ENCODE results near the gene IRF3. TPM values are rescaled to one million over a fixed set of nuclear protein-coding genes. Genes with fewer than 3 reads are reported as not detected.
A peak's percentile ranks its signal among the peaks of the same experiment; 100 is the strongest.
"Not testable (repeated sequence)": the region's sequence is repeated elsewhere in the genome, so short reads cannot be mapped to it uniquely, and the experiment has no call there.

IRF3 gene
- total RNA-seq, 1 experiment from 2014 or later = 81.7 TPM

DNA sequence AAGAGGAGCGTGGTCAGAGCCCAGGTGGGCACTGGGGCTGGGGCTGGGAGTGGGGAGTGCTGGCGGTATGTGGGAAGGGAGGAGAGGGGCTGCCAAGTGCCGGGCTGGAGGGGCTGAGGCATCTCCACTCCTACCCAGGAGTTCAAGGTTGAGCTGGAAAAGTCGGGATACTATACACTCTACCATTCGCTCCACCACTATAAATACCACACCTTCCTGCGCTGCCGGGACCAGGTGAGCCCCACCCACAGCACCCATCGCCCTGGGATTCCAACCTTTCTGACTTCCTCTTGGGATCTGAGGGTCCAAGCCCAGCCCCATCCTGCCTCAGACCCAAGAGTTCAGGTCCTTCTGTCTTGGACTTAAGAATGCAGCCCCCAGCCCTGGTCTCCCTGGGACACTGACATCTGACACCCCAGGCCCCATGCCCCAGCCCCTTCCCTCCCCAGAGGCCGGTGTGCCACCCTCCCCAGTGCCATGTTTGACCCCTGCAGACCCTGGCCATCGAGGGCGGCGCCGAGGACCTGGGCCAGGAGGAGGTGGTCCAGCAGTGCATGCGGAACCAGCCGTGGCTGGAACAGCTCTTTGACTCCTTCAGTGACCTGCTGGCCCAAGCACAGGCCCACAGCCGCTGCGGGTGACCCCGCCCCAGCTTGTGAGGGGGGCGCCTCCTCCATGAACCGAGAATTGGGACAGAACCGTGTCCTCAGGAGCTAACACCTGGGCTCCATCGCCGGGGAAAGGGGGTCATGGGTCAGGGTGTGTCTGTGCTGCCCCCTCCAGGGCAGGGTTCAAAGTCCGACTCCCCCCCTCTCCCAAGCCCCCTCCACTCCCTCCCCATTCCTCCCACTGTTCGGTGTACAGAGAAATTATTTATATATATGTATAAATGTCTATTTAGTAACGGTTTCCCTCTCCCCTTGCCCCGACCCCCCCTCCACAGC, 40.4 kb downstream of the IRF3 start:
- Histone ChIP-seq H3K4me1 (ENCODE audit: insufficient read depth, low read length, poor library complexity, severe bottlenecking) (no peaks in the 10 kb centered on the region), H3K36me3 (ENCODE audit: insufficient read depth, low read length, poor library complexity, severe bottlenecking) (peaks cover 34% of the 10 kb centered on the region), H3K27ac (ENCODE audit: low read depth, low read length, poor library complexity, severe bottlenecking) (no peak overlapping the region), H3K9me3 (ENCODE audit: low read depth, low read length, poor library complexity, severe bottlenecking) (no peaks in the 10 kb centered on the region), H3K27me3 (replicated peaks; ENCODE audit: insufficient read depth, low read depth, low read length, poor library complexity) (no peaks in the 10 kb centered on the region), H3K4me3 (ENCODE audit: low read depth, low read length, poor library complexity, severe bottlenecking) (no peak overlapping the region)
- ChIA-PET CTCF (no interaction called here), POLR2A (ENCODE audit: low non-redundant PET) (no interaction called here)
- intact Hi-C loops (cut with micrococcal nuclease; ENCODE audit: unreplicated experiment) = no loop called here
- DNase-seq (ENCODE audit: low spot score) = no peak
- TF ChIP-seq CTCF (conservative IDR thresholded peaks at IDR 0.05; ENCODE audit: low read depth, low read length) (no peak), EZH2 (IDR thresholded peaks at IDR 0.05; ENCODE audit: borderline replicate concordance, low read depth, low read length, poor library complexity, severe bottlenecking) (no peak)
- BruUV-seq (replicated peaks) = TSS peak; percentile 16

DNA sequence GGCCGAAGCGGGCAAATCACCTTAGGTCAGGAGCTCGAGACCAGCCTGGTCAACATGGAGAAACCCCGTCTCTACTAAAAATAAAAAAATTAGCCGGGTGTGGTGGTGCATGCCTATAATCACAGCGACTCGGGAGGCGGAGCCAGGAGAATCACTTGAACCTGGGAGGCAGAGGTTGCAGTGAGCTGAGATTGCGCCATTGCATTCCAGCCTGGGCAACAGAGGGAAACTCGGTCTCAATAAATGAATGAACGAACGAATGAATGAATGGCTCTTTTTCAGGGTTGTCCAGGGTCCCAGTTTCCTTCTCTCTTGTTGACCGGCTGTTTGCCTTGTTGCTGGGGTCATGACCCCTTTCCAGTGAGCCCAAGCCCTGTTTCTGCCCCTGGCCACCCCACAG, 47.8 kb downstream of the IRF3 start:
- POLR2A ChIA-PET (ENCODE audit: low non-redundant PET); H3K27me3 ChIP-seq (replicated peaks; ENCODE audit: insufficient read depth, low read depth, low read length, poor library complexity); BruUV-seq (replicated peaks); DNase-seq (ENCODE audit: low spot score); H3K4me3 ChIP-seq (ENCODE audit: low read depth, low read length, poor library complexity, severe bottlenecking); H3K9me3 ChIP-seq (ENCODE audit: low read depth, low read length, poor library complexity, severe bottlenecking); CTCF ChIA-PET; H3K27ac ChIP-seq (ENCODE audit: low read depth, low read length, poor library complexity, severe bottlenecking); intact Hi-C loops (cut with micrococcal nuclease; ENCODE audit: unreplicated experiment); H3K4me1 ChIP-seq (ENCODE audit: insufficient read depth, low read length, poor library complexity, severe bottlenecking): not testable (repeated sequence)
- peaks cover 62% of the 10 kb centered on the region for H3K36me3 ChIP-seq (ENCODE audit: insufficient read depth, low read length, poor library complexity, severe bottlenecking)

DNA sequence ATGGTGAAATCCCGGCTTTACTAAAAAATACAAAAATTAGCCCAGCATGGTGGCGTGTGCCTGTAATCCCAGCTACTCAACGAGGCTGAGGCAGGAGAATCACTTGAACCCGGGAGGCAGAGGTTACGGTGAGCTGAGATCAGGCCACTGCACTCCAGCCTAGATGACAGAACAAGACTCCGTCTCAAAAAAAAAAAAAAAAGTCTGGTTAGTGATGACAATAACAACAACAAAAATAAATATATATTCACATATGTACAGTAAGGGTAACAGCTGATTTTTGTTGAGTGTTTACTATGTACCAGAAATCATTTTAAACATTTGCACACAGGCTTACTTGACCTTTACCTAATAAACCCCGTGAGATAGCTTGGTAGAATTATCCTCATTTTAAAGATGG, 48.7 kb downstream of the IRF3 start:
- intact Hi-C loops (cut with micrococcal nuclease; ENCODE audit: unreplicated experiment) = no loop called here
- BruUV-seq (replicated peaks) = no TSS peak
- H3K4me3 ChIP-seq (ENCODE audit: low read depth, low read length, poor library complexity, severe bottlenecking) = no peak overlapping the region
- TF ChIP-seq EZH2 (IDR thresholded peaks at IDR 0.05; ENCODE audit: borderline replicate concordance, low read depth, low read length, poor library complexity, severe bottlenecking) (no peak), CTCF (conservative IDR thresholded peaks at IDR 0.05; ENCODE audit: low read depth, low read length) (no peak)
- no peaks in the 10 kb centered on the region for H3K4me1 ChIP-seq (ENCODE audit: insufficient read depth, low read length, poor library complexity, severe bottlenecking)
- H3K27ac ChIP-seq (ENCODE audit: low read depth, low read length, poor library complexity, severe bottlenecking) = no peak overlapping the region
- DNase-seq (ENCODE audit: low spot score) = no peak
- H3K9me3 ChIP-seq (ENCODE audit: low read depth, low read length, poor library complexity, severe bottlenecking) = no peaks in the 10 kb centered on the region
- peaks cover 62% of the 10 kb centered on the region for H3K36me3 ChIP-seq (ENCODE audit: insufficient read depth, low read length, poor library complexity, severe bottlenecking)
- CTCF ChIA-PET = no interaction called here
- H3K27me3 ChIP-seq (replicated peaks; ENCODE audit: insufficient read depth, low read depth, low read length, poor library complexity) = no peaks in the 10 kb centered on the region
- POLR2A ChIA-PET (ENCODE audit: low non-redundant PET) = no interaction called here

- H3K36me3 ChIP-seq (ENCODE audit: insufficient read depth, low read length, poor library complexity, severe bottlenecking) = peaks cover 59% of the 10 kb centered on the region
- no peak for DNase-seq (ENCODE audit: low spot score)
- H3K4me1 ChIP-seq (ENCODE audit: insufficient read depth, low read length, poor library complexity, severe bottlenecking) = no peaks in the 10 kb centered on the region
- POLR2A ChIA-PET (ENCODE audit: low non-redundant PET) = no interaction called here
- CTCF ChIA-PET = no interaction called here
- H3K27ac ChIP-seq (ENCODE audit: low read depth, low read length, poor library complexity, severe bottlenecking) = no peak overlapping the region
- H3K9me3 ChIP-seq (ENCODE audit: low read depth, low read length, poor library complexity, severe bottlenecking) = no peaks in the 10 kb centered on the region
- BruUV-seq (replicated peaks) = no TSS peak
- no peak overlapping the region for H3K4me3 ChIP-seq (ENCODE audit: low read depth, low read length, poor library complexity, severe bottlenecking)
- TF ChIP-seq CTCF (conservative IDR thresholded peaks at IDR 0.05; ENCODE audit: low read depth, low read length) = no peak
- TF ChIP-seq EZH2 (IDR thresholded peaks at IDR 0.05; ENCODE audit: borderline replicate concordance, low read depth, low read length, poor library complexity, severe bottlenecking) = no peak
- no peaks in the 10 kb centered on the region for H3K27me3 ChIP-seq (replicated peaks; ENCODE audit: insufficient read depth, low read depth, low read length, poor library complexity)
- intact Hi-C loops (cut with micrococcal nuclease; ENCODE audit: unreplicated experiment) = no loop called here
These were observed 49.1 kb downstream of the IRF3 start for GRCh38 chr19:49616532-49616931.

All from A673 (cell line).